K562 (cell line): ENCODE results near the gene C2CD2L. TPM values are rescaled to one million over a fixed set of nuclear protein-coding genes. Genes with fewer than 3 reads are reported as not detected.

Experiments
- CC2D1A ChIP-seq: fragments of 450-650 bp; IDR thresholded peaks from 2 replicates; pipeline ENCODE4 v1.6.1; 2017; ENCODE audit warnings: mild to moderate bottlenecking
- DACH1 ChIP-seq: fragments of 450-650 bp; IDR thresholded peaks from 2 replicates; pipeline ENCODE4 v1.6.1; 2018; ENCODE audit not compliant: partially characterized antibody
- EGR1 ChIP-seq: fragments of 450-650 bp; conservative IDR thresholded peaks from 2 replicates; pipeline ENCODE4 v1.6.1; 2017; ENCODE audit warnings: mild to moderate bottlenecking
- EP300 ChIP-seq: IDR thresholded peaks from 2 replicates; pipeline ENCODE4 v1.6.1; 2012; ENCODE audit warnings: low read length, improper control_type of control experiment
- ESRRA ChIP-seq: fragments of 450-650 bp; IDR thresholded peaks from 2 replicates; pipeline ENCODE4 v1.6.1; 2014; ENCODE audit warnings: low read depth, mild to moderate bottlenecking, moderate library complexity, borderline replicate concordance
- GTF2A2 ChIP-seq: IDR thresholded peaks from 2 replicates; pipeline ENCODE4 v1.6.1; 2016; ENCODE audit warnings: mild to moderate bottlenecking, missing genetic modification characterization, missing compliant biosample characterization
- HLTF ChIP-seq: fragments of 450-650 bp; IDR thresholded peaks from 2 replicates; pipeline ENCODE4 v1.6.1; 2016
- MTF1 ChIP-seq: fragments of 250-450 bp; sonication (Bioruptor Pico); IDR thresholded peaks from 2 replicates; pipeline ENCODE4 v1.9.0; 2021; ENCODE audit warnings: moderate library complexity, mild to moderate bottlenecking, inconsistent platforms, borderline replicate concordance
- MYC ChIP-seq, 2 experiments: fragments of 250-450 bp in 1 of 2; sonication (Bioruptor Pico) in 1 of 2; IDR thresholded peaks; 2 replicates each; pipeline versions ENCODE4 v1.5.1 to v1.6.1; 2012 to 2021; ENCODE audit warnings: low read depth in 2 of 2, borderline replicate concordance in 1 of 2, improper control_type of control experiment in 1 of 2, low read length in 1 of 2, mild to moderate bottlenecking in 1 of 2, moderate library complexity in 1 of 2
- PCBP2 ChIP-seq: fragments of 200-400 bp; formaldehyde crosslinking; IDR thresholded peaks from 2 replicates; pipeline ENCODE4 v1.6.1; 2018; ENCODE audit warnings: low read length, low read depth, mild to moderate bottlenecking, moderate library complexity; ENCODE audit not compliant: poor library complexity, severe bottlenecking
- PRMT5 ChIP-seq: sonication (generic); formaldehyde crosslinking; IDR thresholded peaks from 2 replicates; pipeline ENCODE4 v1.5.0; 2020; ENCODE audit warnings: missing genetic modification reagents
- SIN3B ChIP-seq: fragments of 450-650 bp; IDR thresholded peaks from 2 replicates; pipeline ENCODE4 v1.6.1; 2017; ENCODE audit warnings: low read depth, mild to moderate bottlenecking, moderate library complexity
- SNIP1 ChIP-seq: fragments of 450-650 bp; IDR thresholded peaks from 2 replicates; pipeline ENCODE4 v1.7.1; 2017; ENCODE audit warnings: low read depth, mild to moderate bottlenecking
- TAF7 ChIP-seq: fragments of 450-650 bp; IDR thresholded peaks from 2 replicates; pipeline ENCODE4 v1.6.1; 2016; ENCODE audit warnings: missing genetic modification characterization, missing compliant biosample characterization
- U2AF1 ChIP-seq: fragments of 200-400 bp; formaldehyde crosslinking; optimal IDR thresholded peaks from 2 replicates; pipeline ENCODE3; 2017; ENCODE audit warnings: mild to moderate bottlenecking, low read depth, low read length, moderate library complexity
- ZNF146 ChIP-seq: IDR thresholded peaks from one replicate; pipeline ENCODE4 v1.6.1; 2018; ENCODE audit warnings: missing compliant biosample characterization; ENCODE audit not compliant: unreplicated experiment
- polyA plus RNA-seq, 8 experiments: library from polyadenylated mRNA; depleted of rRNA in 4 of 8; stranded (reverse) in 5 of 8; unstranded in 3 of 8; fragments of >200 nt; fragmentation: Nextera tagmentation in 2 of 8; fragmentation: Illumina TruSeq in 1 of 8; extraction: Ambion mirVana in 2 of 8; extraction: Trizol in 1 of 8; gene quantifications; 2 replicates each; pipeline versions ENCODE4 v1.2.1 to v1.2.3, GENCODE V29; 2011 to 2014; ENCODE audit warnings: inconsistent platforms in 1 of 8, missing spikeins in 1 of 8
- total RNA-seq, 7 experiments: library from RNA; depleted of rRNA in 6 of 7; stranded (reverse); fragments of >200 nt in 6 of 7; fragmentation: Illumina TruSeq in 2 of 7; extraction: Trizol in 2 of 7; gene quantifications; 2 replicates each; pipeline versions ENCODE4 v1.2.1 to v1.2.3, GENCODE V29; 2011 to 2021; ENCODE audit warnings: low replicate concordance in 1 of 7
- TF ChIP-seq, protein P1 (sequence below): sonication (generic); formaldehyde crosslinking; IDR thresholded peaks from 2 replicates; pipeline ENCODE4 v1.9.0; 2022; ENCODE audit warnings: mild to moderate bottlenecking, missing genetic modification reagents
- TF ChIP-seq, protein P2 (sequence below): fragments of 450-650 bp; IDR thresholded peaks from 2 replicates; pipeline ENCODE4 v1.6.1; 2016; ENCODE audit warnings: mild to moderate bottlenecking, moderate library complexity

Gene C2CD2L
- total and polyA plus RNA-seq, 9 of the 15 experiments (the other 6 are each of a cell fraction or from before 2014, with no cell fraction given) = 0.66 to 41.2 (median 14.8) TPM

DNA sequence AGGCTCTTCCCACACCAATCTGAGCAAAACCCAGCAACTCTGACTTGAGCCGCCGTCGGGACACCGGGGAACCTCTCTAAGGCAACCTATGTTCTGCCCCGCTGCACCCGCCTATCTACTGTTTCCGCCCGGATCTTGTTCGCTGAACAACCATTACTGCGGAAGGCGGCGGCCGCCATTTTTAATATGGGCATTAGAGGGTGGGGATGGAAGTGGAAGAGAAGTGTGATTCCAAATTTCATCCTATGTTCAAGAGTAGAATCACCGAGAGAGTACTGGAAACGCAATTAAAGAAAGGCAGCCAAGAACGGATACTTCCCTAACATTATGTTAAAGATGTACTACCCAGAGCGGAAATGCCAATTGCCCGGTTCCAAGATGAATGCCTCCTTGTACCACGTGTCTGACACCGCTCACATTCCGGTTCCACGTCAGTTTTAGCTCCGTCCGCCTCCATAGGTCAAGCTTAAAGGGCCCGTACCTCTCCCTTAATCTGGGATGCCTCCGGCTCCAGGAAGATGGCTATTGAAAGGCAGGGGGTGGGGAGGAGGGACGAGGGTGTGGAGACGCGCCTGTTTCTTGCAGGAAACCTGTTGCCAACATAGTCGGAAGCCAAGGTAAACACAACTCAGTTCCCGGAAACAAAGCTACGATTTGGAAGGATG, 5.3 kb upstream of the C2CD2L start, which contains the start of gene DPAGT1 (continued):
- TF ChIP-seq ESRRA (peak; percentile 40; the same call in 1 of the 2 replicates), SIN3B (no peak; the same call in 1 of the 2 replicates), HLTF (no peak), ZNF146 (CRISPR knock-in tag) (no peak), SNIP1 (no peak), PCBP2 (no peak), MYC (IDR thresholded peaks at IDR 0.05; ENCODE audit: low read depth, low read length) (peak; percentile 99), MYC (CRISPR knock-in tag; IDR thresholded peaks at IDR 0.05; ENCODE audit: borderline replicate concordance, low read depth) (peak; percentile 99), PRMT5 (no peak), TAF7 (tag) (peak; percentile 56), CC2D1A (no peak), U2AF1 (no peak), EP300 (peak; percentile 38), GTF2A2 (tag) (no peak), DACH1 (peak; percentile 50), MTF1 (CRISPR knock-in tag) (no peak), EGR1 (no peak)
- TF ChIP-seq, protein P1, sequence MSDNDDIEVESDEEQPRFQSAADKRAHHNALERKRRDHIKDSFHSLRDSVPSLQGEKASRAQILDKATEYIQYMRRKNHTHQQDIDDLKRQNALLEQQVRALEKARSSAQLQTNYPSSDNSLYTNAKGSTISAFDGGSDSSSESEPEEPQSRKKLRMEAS (CRISPR knock-in tag) = peak; percentile 90
- TF ChIP-seq, protein P2, sequence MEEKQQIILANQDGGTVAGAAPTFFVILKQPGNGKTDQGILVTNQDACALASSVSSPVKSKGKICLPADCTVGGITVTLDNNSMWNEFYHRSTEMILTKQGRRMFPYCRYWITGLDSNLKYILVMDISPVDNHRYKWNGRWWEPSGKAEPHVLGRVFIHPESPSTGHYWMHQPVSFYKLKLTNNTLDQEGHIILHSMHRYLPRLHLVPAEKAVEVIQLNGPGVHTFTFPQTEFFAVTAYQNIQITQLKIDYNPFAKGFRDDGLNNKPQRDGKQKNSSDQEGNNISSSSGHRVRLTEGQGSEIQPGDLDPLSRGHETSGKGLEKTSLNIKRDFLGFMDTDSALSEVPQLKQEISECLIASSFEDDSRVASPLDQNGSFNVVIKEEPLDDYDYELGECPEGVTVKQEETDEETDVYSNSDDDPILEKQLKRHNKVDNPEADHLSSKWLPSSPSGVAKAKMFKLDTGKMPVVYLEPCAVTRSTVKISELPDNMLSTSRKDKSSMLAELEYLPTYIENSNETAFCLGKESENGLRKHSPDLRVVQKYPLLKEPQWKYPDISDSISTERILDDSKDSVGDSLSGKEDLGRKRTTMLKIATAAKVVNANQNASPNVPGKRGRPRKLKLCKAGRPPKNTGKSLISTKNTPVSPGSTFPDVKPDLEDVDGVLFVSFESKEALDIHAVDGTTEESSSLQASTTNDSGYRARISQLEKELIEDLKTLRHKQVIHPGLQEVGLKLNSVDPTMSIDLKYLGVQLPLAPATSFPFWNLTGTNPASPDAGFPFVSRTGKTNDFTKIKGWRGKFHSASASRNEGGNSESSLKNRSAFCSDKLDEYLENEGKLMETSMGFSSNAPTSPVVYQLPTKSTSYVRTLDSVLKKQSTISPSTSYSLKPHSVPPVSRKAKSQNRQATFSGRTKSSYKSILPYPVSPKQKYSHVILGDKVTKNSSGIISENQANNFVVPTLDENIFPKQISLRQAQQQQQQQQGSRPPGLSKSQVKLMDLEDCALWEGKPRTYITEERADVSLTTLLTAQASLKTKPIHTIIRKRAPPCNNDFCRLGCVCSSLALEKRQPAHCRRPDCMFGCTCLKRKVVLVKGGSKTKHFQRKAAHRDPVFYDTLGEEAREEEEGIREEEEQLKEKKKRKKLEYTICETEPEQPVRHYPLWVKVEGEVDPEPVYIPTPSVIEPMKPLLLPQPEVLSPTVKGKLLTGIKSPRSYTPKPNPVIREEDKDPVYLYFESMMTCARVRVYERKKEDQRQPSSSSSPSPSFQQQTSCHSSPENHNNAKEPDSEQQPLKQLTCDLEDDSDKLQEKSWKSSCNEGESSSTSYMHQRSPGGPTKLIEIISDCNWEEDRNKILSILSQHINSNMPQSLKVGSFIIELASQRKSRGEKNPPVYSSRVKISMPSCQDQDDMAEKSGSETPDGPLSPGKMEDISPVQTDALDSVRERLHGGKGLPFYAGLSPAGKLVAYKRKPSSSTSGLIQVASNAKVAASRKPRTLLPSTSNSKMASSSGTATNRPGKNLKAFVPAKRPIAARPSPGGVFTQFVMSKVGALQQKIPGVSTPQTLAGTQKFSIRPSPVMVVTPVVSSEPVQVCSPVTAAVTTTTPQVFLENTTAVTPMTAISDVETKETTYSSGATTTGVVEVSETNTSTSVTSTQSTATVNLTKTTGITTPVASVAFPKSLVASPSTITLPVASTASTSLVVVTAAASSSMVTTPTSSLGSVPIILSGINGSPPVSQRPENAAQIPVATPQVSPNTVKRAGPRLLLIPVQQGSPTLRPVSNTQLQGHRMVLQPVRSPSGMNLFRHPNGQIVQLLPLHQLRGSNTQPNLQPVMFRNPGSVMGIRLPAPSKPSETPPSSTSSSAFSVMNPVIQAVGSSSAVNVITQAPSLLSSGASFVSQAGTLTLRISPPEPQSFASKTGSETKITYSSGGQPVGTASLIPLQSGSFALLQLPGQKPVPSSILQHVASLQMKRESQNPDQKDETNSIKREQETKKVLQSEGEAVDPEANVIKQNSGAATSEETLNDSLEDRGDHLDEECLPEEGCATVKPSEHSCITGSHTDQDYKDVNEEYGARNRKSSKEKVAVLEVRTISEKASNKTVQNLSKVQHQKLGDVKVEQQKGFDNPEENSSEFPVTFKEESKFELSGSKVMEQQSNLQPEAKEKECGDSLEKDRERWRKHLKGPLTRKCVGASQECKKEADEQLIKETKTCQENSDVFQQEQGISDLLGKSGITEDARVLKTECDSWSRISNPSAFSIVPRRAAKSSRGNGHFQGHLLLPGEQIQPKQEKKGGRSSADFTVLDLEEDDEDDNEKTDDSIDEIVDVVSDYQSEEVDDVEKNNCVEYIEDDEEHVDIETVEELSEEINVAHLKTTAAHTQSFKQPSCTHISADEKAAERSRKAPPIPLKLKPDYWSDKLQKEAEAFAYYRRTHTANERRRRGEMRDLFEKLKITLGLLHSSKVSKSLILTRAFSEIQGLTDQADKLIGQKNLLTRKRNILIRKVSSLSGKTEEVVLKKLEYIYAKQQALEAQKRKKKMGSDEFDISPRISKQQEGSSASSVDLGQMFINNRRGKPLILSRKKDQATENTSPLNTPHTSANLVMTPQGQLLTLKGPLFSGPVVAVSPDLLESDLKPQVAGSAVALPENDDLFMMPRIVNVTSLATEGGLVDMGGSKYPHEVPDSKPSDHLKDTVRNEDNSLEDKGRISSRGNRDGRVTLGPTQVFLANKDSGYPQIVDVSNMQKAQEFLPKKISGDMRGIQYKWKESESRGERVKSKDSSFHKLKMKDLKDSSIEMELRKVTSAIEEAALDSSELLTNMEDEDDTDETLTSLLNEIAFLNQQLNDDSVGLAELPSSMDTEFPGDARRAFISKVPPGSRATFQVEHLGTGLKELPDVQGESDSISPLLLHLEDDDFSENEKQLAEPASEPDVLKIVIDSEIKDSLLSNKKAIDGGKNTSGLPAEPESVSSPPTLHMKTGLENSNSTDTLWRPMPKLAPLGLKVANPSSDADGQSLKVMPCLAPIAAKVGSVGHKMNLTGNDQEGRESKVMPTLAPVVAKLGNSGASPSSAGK = no peak; the same call in 1 of the 2 replicates
